ENCODE measurements around the gene KLC1. TPM values are rescaled to one million over a fixed set of nuclear protein-coding genes. Genes with fewer than 3 reads are reported as not detected.
"Not testable (repeated sequence)": the region's sequence is repeated elsewhere in the genome, so short reads cannot be mapped to it uniquely, and the experiment has no call there.

KLC1 gene
- total RNA-seq, 1 donor from 2014 or later = 163 TPM

GRCh38 chr14:103607822-103608221, 21.2 kb upstream of the KLC1 start:
- DNase-seq (ENCODE audit: low spot score in 2 of 2, unreplicated experiment in 2 of 2) = no peak
- TF ChIP-seq CTCF (IDR thresholded peaks at IDR 0.05; ENCODE audit: unreplicated experiment) = no peak
- peaks cover 29% of the 10 kb centered on the region for H3K27me3 Mint-ChIP-seq (ENCODE audit: low read depth)
- peaks cover 7% of the 10 kb centered on the region for H3K9me3 Mint-ChIP-seq
- H3K27ac Mint-ChIP-seq = no peak overlapping the region
- H3K36me3 Mint-ChIP-seq = peaks cover 7% of the 10 kb centered on the region
- H3K4me1 Mint-ChIP-seq = peaks cover 7% of the 10 kb centered on the region
- H3K4me3 Mint-ChIP-seq = no peak overlapping the region

- not testable (repeated sequence) for H3K4me1 Mint-ChIP-seq; H3K36me3 Mint-ChIP-seq; H3K4me3 Mint-ChIP-seq; DNase-seq (ENCODE audit: low spot score in 2 of 2, unreplicated experiment in 2 of 2); H3K27ac Mint-ChIP-seq; H3K9me3 Mint-ChIP-seq
- H3K27me3 Mint-ChIP-seq (ENCODE audit: low read depth) = peaks cover 29% of the 10 kb centered on the region
Observed at GRCh38 chr14:103609081-103609480, 19.9 kb upstream of the KLC1 start.

- TF ChIP-seq CTCF (IDR thresholded peaks at IDR 0.05; ENCODE audit: unreplicated experiment) = no peak
- peaks cover 7% of the 10 kb centered on the region for H3K9me3 Mint-ChIP-seq
- H3K27me3 Mint-ChIP-seq (ENCODE audit: low read depth) = peaks cover 29% of the 10 kb centered on the region
- H3K27ac Mint-ChIP-seq = no peak overlapping the region
- no peak for DNase-seq (ENCODE audit: low spot score in 2 of 2, unreplicated experiment in 2 of 2)
- no peak overlapping the region for H3K4me3 Mint-ChIP-seq
- peaks cover 7% of the 10 kb centered on the region for H3K36me3 Mint-ChIP-seq
- H3K4me1 Mint-ChIP-seq = peaks cover 7% of the 10 kb centered on the region
Observed at GRCh38 chr14:103611215-103611614, 17.8 kb upstream of the KLC1 start.

- no peak for DNase-seq (ENCODE audit: low spot score in 2 of 2, unreplicated experiment in 2 of 2)
- no peak overlapping the region for H3K27ac Mint-ChIP-seq
- peaks cover 7% of the 10 kb centered on the region for H3K9me3 Mint-ChIP-seq
- no peak for TF ChIP-seq CTCF (IDR thresholded peaks at IDR 0.05; ENCODE audit: unreplicated experiment)
- H3K4me3 Mint-ChIP-seq = no peak overlapping the region
- peaks cover 9% of the 10 kb centered on the region for H3K27me3 Mint-ChIP-seq (ENCODE audit: low read depth)
- peaks cover 7% of the 10 kb centered on the region for H3K36me3 Mint-ChIP-seq
- H3K4me1 Mint-ChIP-seq = no peaks in the 10 kb centered on the region
Observed at GRCh38 chr14:103613517-103613916, 15.5 kb upstream of the KLC1 start.

GRCh38 chr14:103616635-103617300, 12.2 kb upstream of the KLC1 start:
- Mint-ChIP-seq H3K27me3 (ENCODE audit: low read depth) (no peaks in the 10 kb centered on the region), H3K4me1 (no peaks in the 10 kb centered on the region), H3K4me3 (no peak overlapping the region), H3K27ac (no peak overlapping the region), H3K36me3 (no peaks in the 10 kb centered on the region), H3K9me3 (no peaks in the 10 kb centered on the region)
- TF ChIP-seq CTCF (IDR thresholded peaks at IDR 0.05; ENCODE audit: unreplicated experiment) = no peak
- no peak for DNase-seq (ENCODE audit: low spot score in 2 of 2, unreplicated experiment in 2 of 2)

GRCh38 chr14:103619057-103619456, 10.0 kb upstream of the KLC1 start:
- Mint-ChIP-seq H3K4me1 (no peaks in the 10 kb centered on the region), H3K27me3 (ENCODE audit: low read depth) (no peaks in the 10 kb centered on the region), H3K27ac (no peak overlapping the region), H3K36me3 (no peaks in the 10 kb centered on the region), H3K9me3 (no peaks in the 10 kb centered on the region), H3K4me3 (no peak overlapping the region)
- no peak for DNase-seq (ENCODE audit: low spot score in 2 of 2, unreplicated experiment in 2 of 2)
- no peak for TF ChIP-seq CTCF (IDR thresholded peaks at IDR 0.05; ENCODE audit: unreplicated experiment)

All from mesothelial cell of epicardium (in vitro differentiated cells).